ENCODE results near the gene SCAI.

- TF ChIP-seq PATZ1 (CRISPR knock-in tag; IDR thresholded peaks at IDR 0.05; ENCODE audit: borderline replicate concordance), result no peak
- no peak for TF ChIP-seq RARB (CRISPR knock-in tag; IDR thresholded peaks at IDR 0.05)
- no peak for TF ChIP-seq ZNF70 (CRISPR knock-in tag; IDR thresholded peaks at IDR 0.05)
- TF ChIP-seq TOX (CRISPR knock-in tag; IDR thresholded peaks at IDR 0.05; ENCODE audit: borderline replicate concordance), result no peak
- no peak for TF ChIP-seq PPARA (CRISPR knock-in tag; IDR thresholded peaks at IDR 0.05; ENCODE audit: borderline replicate concordance)
Measured at GRCh38 chr9:124929464-124929863, 213.9 kb downstream of the SCAI start.

All from SK-N-SH treated with all-trans-retinoic acid at 6 μM for 48 hours (cell line).